Myocyte (in vitro differentiated cells): ENCODE measurements around the gene EFCAB9. TPM values are rescaled to one million over a fixed set of nuclear protein-coding genes. Genes with fewer than 3 reads are reported as not detected.

Experiments
- DNase-seq: peaks from one replicate; pipeline ENCODE4 v3.0.0-alpha.2; 2012; ENCODE audit warnings: low read depth
- total RNA-seq: library from RNA; depleted of rRNA; stranded (reverse); fragments of >200 nt; gene quantifications from 2 replicates; pipeline ENCODE4 v1.2.3, GENCODE V29; 2014

Gene EFCAB9
- total RNA-seq, 1 donor from 2014 or later, result not detected

DNA sequence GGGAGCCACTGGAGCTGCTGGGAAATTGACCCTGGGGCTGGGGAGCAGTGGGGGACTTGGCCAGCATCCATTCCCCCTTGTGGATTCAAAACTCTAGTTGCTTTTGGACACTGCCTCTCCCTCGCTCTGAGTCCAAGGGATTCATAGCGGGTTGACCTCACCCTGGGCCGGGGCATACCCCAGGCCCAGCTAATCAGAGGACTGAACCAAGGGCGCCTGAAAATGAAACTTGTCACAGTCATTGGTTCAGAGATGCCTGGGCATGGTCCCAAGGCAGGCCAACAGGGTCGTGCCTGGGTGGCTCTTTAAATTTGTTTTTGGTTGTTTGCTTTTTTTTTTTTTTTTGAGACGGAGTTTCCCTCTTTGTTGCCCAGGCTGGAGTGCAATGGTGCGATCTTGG, 28.5 kb upstream of the EFCAB9 start:
- no peak for DNase-seq

DNA sequence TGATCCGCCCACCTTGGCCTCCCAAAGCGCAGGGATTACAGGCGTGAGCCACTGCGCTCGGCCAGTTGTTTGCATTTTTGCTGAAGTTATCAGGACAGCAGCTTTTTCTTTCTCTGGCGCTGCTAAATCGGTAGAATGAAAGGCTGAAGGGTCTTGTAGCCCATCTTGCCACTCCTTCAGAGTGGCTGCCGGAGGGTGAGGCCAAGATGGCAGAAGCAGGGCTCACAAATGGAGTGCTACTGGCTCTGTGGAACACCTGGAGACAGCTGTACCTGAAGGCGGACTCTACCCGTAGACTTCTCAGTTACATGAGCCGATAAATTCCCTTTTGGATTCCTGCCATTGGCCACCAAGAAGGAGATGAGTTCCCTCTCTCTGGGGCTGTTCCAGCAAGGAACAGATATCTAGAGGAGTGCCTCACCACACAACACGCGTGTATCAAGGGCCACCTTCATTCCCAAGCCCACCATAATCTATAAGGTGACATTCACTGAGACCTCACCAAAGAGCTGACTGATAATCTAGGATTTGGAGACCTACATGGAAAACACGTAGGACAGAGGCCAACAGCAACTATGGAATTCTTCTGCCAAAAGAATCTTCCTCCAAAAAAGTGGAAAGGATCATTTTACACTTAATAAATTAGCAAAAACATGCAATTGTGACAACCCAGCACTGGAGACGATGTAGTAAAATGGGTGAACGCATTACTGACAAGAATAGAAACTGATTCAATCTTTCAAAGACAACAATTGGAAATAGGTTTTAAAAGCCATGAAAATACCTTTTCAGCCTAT, 27.7 kb upstream of the EFCAB9 start:
- no peak for DNase-seq

DNA sequence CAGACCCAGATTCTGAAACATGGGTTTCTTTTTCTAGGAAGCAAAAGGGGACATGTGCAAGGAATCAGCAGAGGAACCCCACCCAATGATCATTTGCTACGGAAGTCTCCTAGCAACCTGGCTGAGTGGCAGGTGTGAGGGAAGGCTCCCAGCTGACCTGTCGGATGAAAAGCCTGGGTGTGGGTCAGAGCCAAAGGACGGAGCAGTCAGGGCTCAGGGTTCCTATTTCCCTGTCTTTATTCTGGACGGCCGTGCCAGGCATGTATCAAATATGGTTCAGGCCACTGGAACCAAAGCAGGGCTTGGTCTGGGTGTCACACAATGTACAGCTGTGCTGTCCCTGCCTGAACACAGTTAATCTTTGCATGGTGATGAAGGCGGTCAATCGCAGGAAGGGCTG, 26.1 kb upstream of the EFCAB9 start:
- DNase-seq, result peak; percentile 35

DNA sequence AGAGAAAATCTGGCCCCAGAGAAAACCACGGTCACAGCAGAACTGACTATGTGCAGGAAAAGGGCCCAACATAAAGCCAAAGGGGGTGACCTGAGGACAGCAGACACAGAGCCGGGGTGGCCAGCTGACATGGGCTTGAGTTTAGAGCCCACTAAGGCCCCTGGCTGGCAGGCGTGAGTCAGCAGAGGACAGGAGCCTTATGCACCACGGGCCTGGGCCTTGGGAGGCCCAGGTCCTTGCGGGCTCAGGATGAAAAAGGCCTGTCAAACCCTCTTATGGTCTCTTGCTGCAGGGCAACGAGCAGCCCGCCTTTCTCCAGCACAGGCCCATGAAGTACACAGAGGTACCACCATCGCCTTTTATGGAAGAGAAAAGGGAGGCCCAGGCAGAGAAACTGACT, 25.7 kb upstream of the EFCAB9 start:
- peak; percentile 46 for DNase-seq

DNA sequence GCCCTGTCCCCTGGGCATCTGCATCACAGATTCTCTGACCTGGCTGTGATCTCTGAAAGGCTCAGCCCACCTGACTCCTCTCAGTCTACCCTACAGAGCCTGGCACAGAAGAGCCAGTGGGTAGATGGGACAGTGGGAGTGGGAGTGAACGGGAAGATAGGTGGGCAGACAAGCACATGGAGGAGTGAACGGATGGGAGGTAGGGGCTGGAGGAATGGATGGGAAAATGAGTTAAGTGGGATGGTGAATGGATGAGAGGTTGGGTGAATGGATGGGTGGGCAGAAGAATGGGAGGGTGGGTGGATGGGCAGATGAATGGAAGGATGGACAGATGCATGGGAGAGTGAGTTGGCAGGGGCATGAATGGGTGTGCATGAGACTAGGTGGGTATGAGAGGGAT, 24.8 kb upstream of the EFCAB9 start:
- no peak for DNase-seq

DNA sequence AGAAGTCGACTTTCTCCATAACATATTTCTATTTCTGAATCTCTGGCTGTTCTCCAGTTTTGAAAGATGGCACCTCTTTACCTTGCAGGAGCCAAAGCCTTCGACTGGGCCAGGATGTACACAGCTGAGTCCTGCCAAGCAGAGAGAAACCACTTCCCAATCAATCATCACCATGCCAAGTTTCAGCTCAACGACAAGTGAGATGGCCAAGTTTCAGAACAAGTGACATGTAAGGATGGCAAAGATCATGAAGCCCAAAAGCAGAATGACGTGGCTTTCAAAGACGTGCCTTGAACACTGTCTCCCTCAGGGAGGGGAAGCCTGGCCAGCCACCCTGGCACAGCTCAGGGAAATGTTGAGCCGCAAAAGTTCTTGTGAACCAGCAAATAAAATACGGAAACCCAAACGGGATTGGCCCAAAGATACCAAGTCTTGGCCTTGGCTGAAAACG, 23.7 kb upstream of the EFCAB9 start:
- no peak for DNase-seq

DNA sequence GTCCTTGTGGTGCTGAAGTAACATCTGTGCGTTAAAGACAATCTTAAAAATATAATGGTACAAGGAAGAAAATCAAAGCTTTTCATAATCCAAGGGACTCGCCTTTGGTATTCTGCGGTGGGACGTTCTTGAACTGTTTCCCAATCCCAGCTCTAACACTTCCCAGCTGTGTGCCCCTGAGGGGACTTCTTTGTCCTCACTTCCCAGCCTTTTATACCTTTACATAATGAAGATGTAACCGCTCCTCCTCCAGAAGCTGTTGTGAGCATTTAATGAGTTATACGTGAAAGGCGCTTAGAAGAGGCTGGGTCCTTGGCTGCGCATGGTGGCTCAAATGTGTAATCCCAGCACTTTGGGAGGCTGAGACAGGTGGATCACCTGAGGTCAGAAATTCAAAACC, 22.9 kb upstream of the EFCAB9 start:
- DNase-seq, result no peak

DNA sequence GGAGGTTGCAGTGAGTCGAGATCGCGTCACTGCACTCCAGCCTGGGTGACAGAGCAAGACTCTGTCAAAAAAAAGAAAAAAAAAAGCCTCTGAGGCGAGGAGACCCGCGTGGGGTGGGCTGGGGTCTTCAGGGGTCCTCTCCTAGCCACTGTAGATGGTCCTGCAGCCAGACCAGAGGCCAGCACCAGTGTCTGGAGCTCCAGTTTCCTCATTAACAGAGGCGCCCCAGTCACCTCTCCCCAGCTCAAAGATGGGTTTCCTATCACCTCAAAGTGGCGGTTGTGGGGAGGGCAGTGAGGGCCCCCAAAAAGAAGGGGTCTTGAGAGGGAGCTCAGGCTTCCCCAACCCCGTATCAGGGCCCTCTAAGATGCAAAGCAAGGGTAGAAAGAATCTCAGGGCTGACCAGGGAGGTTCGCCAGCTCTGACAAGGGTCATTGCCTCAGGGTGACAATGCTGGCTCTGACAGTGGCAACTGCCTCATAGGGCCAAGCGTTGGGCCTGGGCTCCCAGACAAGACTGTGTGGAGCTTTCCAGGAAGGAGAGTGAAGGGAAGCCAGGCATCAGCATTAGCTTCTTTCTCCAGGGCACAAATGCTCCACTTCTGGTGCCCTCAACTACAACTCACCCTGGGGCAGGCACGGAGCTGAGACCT, 20.9 kb upstream of the EFCAB9 start:
- DNase-seq, result no peak

DNA sequence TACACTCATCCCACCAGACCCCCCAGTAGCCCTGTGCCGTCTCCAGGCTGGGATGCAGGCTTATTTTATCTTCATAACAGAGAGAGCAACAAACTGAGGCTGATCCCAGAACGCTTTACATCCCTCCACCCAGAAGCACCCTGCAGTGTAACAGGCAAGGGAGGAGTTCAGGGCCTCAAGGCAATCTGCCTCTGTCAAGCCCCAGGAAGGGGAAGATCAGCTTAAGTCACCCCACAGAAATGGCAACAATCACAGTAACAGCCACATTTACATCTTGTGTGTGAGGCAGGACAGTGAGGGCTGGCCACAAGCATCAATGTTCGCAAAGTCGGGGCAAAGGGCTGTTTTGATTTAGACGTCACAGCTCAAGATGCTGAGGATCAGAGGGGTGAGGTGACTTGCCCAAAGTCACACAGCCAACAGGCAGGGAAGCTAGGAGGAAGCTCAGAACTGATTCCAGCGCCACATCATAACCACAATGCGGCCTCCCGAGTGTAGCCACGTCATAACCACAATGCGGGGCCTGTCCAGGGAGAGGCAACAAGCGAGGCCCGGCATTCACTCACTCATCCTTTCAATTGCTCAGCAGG, 20.3 kb upstream of the EFCAB9 start:
- peak; percentile 42 for DNase-seq

DNA sequence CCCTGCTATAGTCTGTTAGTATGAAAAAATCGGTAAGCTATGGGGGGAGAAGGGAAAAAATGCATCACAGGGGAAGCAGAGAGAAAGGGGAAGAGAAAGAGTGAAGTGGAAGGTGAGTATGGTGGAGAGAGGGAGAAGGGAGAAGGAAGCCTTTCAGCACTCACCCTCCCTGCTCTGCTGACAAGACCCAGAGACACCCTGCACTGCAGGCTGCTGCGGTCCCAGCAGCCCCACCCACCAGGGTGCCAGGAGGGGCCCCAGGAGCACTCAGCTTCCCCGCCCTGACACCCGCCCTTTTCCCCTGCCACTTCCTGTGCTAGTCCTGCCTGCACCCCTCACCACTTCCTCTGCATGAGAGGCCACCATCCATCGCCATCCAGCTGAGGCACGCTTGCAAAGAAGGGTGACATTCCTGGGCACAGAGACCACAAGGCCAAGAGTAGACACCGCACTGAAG, 18.7 kb upstream of the EFCAB9 start:
- DNase-seq, result no peak

DNA sequence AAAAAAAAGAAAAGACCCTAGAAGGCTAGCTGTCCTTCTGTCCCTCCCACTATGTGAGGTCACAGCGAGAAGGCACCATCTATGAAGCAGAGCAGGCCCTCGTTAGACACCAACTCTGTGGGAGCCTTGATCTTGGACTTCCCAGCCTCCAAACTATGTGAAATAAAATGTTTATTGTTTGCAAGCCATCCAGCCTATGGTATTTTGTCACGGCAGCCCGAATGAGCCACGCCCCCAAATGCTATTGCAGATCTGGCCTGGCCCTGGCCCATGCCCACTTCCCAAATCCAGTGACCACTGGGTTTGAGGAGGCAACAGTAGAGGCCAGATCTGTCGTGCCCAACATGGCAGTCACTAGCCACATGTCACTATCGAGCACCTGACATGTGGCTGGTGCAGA, 16.8 kb upstream of the EFCAB9 start:
- no peak for DNase-seq

DNA sequence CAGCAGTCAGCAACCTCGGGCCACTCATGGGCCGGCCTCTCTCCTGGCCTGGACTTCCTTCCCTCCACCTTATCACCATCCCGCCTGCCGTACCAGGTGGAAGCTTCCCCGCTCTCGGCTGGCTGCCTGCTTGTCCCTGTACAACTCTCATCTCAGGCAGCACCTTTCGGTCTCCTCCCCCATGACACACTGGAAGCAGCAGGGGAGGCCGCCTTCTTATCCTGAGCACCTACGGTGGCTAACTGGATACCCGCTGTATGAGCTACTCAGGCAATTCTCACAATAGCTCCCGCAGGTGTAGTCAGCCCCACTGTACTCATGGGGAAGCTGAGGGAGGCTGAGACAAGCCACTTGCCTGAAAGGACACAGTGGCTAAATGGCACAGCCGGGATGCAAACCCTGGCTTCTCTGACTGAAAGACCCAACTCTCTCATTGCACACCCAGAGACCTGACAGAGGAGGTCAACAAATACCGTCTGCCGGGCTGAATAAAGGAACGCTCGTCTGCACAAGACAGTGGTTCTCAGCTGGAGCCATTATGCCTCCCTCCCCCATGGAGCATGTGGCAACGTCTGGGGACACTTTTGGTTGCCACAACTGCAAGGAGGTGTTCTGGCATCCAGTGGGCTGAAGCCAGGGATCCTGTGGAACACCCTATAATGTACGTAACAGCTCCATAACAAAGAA, 15.5 kb upstream of the EFCAB9 start:
- DNase-seq, result no peak

DNA sequence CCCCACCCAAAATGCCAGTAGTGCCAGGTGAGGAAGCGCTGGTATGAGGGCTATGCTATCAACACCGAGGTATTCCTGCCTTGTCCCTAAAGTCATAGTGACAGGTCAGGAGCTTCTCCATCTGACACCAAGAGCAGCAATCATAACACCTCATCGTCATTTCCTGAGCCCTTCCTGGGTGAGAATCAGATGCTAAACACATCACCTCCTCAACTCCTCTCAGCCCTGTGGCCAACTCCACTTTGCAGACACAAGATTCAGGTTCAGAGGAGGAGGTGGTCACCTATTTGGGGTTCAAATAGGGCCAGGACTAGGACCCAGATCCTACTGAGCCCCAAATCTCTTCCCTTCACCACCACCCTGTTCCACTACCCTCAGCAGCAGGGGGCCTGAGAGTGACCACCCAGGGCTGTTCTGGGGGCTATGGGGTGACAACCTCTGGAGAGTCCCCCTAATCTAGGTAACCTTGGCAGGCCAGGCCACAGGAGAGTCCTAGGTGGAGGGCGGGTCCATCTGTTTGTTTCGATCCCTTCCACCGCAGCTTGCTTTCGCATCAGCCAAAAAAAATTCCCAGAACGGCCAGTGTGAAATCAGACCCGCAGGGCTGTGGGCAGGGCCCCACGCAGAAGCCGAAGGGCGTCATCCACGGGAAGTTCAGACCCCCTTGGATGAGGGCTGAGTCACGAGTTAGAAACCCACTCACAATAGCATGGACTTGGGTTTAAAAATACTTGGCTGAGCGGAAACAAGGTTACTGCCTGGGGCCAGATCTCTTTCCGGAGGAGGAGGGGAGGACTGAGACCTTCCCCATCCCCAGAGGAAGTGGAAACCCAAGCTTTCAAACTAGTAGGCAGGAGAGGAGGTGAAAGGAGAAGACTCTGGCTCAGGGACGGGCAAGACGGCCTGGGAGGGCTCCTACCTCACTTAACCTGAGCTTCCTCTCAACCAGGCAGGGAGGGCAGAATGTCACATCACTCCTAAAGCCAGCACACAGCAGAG, 14.7 kb upstream of the EFCAB9 start:
- no peak for DNase-seq

DNA sequence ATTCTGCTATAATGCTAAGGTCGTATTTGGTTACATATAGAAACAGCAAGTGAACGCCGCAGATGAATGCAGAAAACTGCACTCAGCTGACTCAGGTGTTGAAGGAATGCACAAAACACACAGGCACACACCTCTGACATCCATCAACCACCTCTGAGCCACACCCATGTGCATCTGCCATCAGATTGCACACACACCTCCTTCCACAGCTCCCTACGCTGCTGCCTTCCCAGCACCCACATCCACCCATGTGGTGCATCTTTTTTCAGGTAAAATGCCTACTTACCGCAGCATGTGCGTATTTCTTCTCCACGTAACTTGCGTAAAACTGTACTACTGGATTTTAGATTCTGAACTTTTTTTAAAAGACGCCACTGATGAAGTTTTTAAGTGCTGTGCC, 13.0 kb upstream of the EFCAB9 start:
- no peak for DNase-seq

DNA sequence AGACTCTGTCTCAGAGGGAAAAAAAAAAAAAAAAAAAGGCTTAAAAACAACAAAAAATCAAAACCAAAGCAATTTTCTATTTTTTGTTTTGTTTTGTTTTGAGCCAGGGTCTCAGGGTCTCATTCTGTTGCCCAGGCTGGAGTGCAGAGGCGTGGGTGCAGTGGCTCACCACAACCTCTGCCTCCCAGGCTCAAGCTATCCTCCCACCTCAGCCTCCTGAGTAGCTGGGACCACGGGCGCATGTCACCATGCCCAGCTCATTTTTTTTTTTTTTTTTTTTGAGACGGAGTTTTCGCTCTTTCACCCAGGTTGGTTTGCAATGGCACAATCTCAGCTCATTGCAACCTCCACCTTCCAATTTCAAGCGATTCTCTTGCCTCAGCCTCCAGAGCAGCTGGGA, 11.7 kb upstream of the EFCAB9 start:
- DNase-seq, result no peak

DNA sequence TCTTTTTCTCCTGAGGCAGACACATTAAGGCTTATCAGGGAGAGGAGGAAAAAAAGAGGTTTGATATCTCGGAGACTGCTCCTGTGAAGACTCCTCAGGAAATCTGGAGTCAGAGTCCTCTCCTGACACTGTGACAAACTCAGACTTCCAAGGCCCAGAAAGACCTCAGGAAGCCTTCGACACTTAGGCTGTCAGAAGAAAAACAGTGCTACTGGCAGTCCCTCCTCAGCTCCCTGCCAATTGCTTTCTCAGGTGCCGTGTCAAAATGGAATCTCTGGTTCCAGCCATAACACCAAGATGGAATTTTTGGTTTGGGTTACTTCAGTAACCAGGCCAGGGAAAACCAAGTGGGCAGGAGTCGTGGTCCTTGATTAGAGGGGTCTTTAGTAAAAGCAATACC, 10.1 kb upstream of the EFCAB9 start:
- DNase-seq, result no peak

DNA sequence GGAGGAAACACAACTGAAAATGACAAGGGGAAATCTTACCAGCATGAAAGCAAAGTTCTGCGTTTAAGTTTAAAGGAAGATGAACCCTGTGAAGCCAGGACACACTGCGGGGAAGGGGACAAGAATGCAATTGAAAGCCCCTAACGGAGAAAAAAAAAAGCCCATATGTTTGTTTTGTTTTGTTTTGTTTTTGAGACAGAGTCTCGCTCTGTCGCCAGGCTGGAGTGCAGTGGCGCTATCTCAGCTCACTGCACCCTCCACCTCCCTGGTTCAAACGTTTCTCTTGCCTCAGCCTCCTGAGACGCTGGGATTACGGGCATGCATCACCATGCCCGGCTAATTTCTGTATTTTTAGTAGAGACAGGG, 8.9 kb upstream of the EFCAB9 start:
- DNase-seq, result no peak

DNA sequence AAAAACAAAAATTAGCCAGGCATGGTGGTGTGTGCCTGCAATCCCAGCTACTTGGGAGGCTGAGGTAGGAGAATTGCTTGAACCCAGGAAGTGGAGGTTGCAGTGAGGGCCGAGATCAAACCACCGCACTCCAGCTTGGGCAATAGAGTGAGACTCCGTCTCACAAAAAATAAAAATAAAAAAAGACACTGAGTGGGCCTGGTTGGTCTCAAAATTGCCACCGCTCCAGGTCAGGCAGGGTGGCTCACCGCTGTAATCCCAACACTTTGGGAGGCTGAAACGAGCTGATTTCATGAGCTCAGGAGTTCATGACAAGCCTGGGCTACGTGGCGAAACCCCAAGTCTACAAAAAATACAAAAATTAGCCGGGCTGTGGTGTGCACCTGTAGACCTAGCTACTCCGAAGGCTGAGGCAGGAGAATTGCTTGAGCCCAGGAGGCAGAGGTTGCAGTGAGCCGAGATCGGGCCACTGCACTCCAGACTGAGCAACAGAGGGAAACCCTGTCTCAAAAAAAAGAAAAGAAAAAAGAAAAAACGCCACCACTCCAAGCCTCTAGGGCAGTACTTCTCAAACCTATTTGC, 7.8 kb upstream of the EFCAB9 start:
- no peak for DNase-seq

DNA sequence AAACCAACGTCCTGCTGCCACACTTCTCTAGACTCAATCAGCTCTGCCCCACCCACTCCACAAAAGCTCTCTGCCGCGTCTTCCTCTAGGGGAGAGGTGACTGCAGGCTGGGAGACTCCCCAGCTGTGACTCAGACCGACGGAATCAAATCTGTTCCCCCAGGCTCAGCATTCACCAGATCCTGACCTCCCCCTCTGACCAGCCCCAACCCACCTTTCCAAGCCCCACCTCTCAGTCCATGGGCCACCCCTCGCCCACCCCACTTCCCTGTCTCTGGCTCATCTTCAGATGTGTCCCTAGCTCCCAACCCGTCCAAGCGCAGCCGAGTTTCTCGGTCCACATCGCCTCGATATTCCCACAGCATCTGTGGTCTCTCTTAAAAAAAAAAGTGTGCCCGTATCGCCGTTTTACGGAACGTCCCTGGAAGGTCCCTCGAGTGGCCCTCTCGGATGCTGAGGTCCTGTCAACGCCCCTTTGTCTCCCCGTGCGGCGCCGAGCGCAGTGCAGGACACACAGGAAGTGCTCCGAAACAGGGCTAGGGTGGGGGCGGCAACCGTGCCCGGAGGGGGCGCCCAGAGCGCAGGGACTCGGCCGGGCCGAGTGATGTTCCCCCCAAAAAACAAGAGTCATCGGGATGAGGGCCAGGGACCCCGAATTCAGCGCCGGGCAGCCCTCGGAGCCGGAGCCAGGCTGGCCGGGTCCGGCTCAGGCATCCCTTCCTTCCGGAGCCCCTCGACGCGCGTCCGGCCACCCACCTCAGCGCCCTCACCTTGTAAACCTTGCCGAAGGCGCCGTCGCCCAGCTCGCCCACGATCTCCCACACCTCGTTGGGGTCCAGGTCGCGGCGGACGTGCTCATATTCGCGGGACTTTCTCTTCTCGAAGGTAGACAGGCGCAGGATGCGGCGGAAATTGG, 6.6 kb upstream of the EFCAB9 start:
- DNase-seq, result peak; percentile 66
